Nephron (organoid): ENCODE measurements around the gene CACNA2D4.
A peak's percentile ranks its signal among the peaks of the same experiment; 100 is the strongest.

ENCODE experiments used
- H3K27ac Mint-ChIP-seq, 3 experiments: 2 replicates each; pipeline ENCODE4 v1.8.0; 2020; ENCODE audit warnings: mixed read lengths in 3 of 3, mild to moderate bottlenecking in 2 of 3, moderate library complexity in 1 of 3
- H3K27me3 Mint-ChIP-seq: 2 replicates; pipeline ENCODE4 v1.8.0; 2021; ENCODE audit warnings: low read depth, mild to moderate bottlenecking, moderate library complexity, mixed read lengths
- H3K36me3 Mint-ChIP-seq: 2 replicates; pipeline ENCODE4 v1.8.0; 2020; ENCODE audit warnings: low read depth, mixed read lengths
- H3K4me1 Mint-ChIP-seq: 2 replicates; pipeline ENCODE4 v1.8.0; 2020; ENCODE audit warnings: mixed read lengths
- H3K4me3 Mint-ChIP-seq, 3 experiments: 2 replicates each; pipeline ENCODE4 v1.8.0; 2020; ENCODE audit warnings: mild to moderate bottlenecking in 3 of 3, mixed read lengths in 3 of 3, moderate library complexity in 2 of 3
- H3K9me3 Mint-ChIP-seq: 2 replicates; pipeline ENCODE4 v1.8.0; 2020; ENCODE audit warnings: mixed read lengths
- CTCF ChIP-seq, 3 experiments: fragments of 200-600 bp; sonication (generic); IDR thresholded peaks; one replicate each; pipeline ENCODE4 v1.5.0; 2021; ENCODE audit warnings: antibody characterized with exemption in 3 of 3; ENCODE audit not compliant: unreplicated experiment in 3 of 3

CACNA2D4 gene

DNA sequence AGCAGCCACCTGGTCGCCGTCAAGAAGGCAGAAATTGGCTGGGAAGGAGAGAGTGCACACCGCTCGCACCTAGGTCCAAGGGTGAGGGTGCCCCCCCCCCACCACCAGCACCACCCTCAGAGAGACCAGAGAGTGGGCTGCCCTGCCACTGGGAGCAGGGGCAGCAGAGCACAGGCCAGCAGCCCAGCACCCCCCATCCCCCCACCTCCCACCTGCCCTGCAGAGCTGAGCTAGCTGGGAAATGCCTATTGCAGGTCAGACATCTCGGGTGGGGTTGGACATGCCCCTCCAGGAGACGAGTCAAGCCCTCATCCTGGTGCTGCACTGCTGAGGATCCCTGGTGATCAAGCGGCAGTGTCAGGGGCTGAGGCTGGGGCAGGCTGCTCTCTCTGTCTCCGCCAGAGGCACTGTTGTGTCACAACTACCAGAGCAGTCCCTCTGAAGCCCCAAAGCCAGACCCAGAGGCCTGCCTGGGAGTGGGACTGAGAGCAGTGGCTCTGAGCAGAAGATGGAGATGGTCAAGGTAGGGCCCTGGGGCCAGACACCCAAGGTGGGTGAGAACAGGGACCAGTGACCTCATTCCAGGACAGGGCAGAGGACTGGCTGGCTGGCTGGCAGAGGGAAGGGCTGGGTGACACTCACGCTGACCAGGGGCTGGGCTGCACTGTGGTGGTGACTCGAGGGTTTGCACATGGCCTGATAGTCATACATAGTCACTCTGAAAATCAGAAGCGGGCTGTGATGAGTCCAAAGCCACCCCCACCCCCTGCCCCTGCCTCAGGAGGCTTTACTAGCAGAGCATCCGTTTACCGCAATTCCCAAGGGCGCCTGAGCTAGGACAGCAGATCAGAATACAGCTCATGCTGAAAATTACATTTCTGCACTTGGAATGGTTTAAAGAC, 117.8 kb downstream of the CACNA2D4 start:
- no peaks in the 10 kb centered on the region for H3K36me3 Mint-ChIP-seq
- H3K4me3 Mint-ChIP-seq, result no peak overlapping the region
- peaks cover 5% of the 10 kb centered on the region for H3K27me3 Mint-ChIP-seq
- H3K9me3 Mint-ChIP-seq, result no peaks in the 10 kb centered on the region
- peaks cover 18% of the 10 kb centered on the region for H3K4me1 Mint-ChIP-seq
- peak in 1 of 3 experiments; percentile 44 for TF ChIP-seq CTCF (IDR thresholded peaks at IDR 0.05; ENCODE audit: unreplicated experiment in 3 of 3)
- peak overlapping the region in 1 of 3 experiments; percentile 24 for H3K27ac Mint-ChIP-seq

- TF ChIP-seq CTCF (IDR thresholded peaks at IDR 0.05; ENCODE audit: unreplicated experiment in 3 of 3), result no peak
- peaks cover 22% of the 10 kb centered on the region for H3K4me1 Mint-ChIP-seq
- no peaks in the 10 kb centered on the region for H3K9me3 Mint-ChIP-seq
- H3K27me3 Mint-ChIP-seq, result peaks cover 5% of the 10 kb centered on the region
- no peaks in the 10 kb centered on the region for H3K36me3 Mint-ChIP-seq
- H3K27ac Mint-ChIP-seq, result no peak overlapping the region
- no peak overlapping the region for H3K4me3 Mint-ChIP-seq
Observed at GRCh38 chr12:1799882-1800400, 118.5 kb downstream of the CACNA2D4 start.

GRCh38 chr12:1799051-1799881, 119.2 kb downstream of the CACNA2D4 start:
- no peak for TF ChIP-seq CTCF (IDR thresholded peaks at IDR 0.05; ENCODE audit: unreplicated experiment in 3 of 3)
- no peaks in the 10 kb centered on the region for H3K36me3 Mint-ChIP-seq
- H3K4me1 Mint-ChIP-seq, result peaks cover 22% of the 10 kb centered on the region
- no peak overlapping the region for H3K4me3 Mint-ChIP-seq
- no peak overlapping the region for H3K27ac Mint-ChIP-seq
- no peaks in the 10 kb centered on the region for H3K9me3 Mint-ChIP-seq
- peaks cover 5% of the 10 kb centered on the region for H3K27me3 Mint-ChIP-seq

- no peak for TF ChIP-seq CTCF (IDR thresholded peaks at IDR 0.05; ENCODE audit: unreplicated experiment in 3 of 3)
- Mint-ChIP-seq H3K4me3 (no peak overlapping the region), H3K27ac (no peak overlapping the region), H3K9me3 (no peaks in the 10 kb centered on the region), H3K36me3 (no peaks in the 10 kb centered on the region), H3K27me3 (peaks cover 5% of the 10 kb centered on the region), H3K4me1 (peaks cover 20% of the 10 kb centered on the region)
Observed at GRCh38 chr12:1798641-1799020, 119.8 kb downstream of the CACNA2D4 start.

GRCh38 chr12:1797991-1798640, 120.3 kb downstream of the CACNA2D4 start:
- Mint-ChIP-seq H3K4me1 (peaks cover 23% of the 10 kb centered on the region), H3K27ac (no peak overlapping the region), H3K27me3 (peaks cover 7% of the 10 kb centered on the region), H3K36me3 (no peaks in the 10 kb centered on the region), H3K9me3 (no peaks in the 10 kb centered on the region), H3K4me3 (no peak overlapping the region)
- no peak for TF ChIP-seq CTCF (IDR thresholded peaks at IDR 0.05; ENCODE audit: unreplicated experiment in 3 of 3)
